ENCODE data around the gene TMEM176B.

DNA sequence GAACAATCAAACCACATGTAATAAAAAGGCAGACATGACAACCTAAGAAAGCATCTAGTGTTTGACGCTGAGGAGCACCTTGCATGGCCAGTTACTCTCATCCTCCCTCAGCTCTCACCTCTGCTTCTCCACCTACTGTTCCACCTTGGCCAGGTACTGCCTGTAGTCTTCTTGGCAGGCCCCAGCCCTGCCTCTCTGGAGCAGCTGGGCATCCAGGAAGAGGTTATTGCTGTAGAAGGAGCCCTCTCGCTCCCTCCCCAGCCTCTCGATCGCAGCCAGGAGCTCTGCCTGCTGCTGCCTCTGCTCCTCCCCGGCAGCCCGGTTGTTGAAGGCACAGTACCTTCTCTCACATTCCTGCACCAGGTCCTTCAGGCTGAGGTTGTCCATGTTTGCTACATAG, 53.2 kb downstream of the TMEM176B start:
- TF ChIP-seq EZH2 (IDR thresholded peaks at IDR 0.05; ENCODE audit: insufficient read depth, poor library complexity, severe bottlenecking), result no peak
- no peak for TF ChIP-seq EZH2phosphoT487 (IDR thresholded peaks at IDR 0.05; ENCODE audit: insufficient read depth, low read depth)
